Natural killer cell (primary cell): ENCODE measurements around the gene USH2A. TPM values are rescaled to one million over a fixed set of nuclear protein-coding genes. Genes with fewer than 3 reads are reported as not detected.

Experiments
- ATAC-seq, 3 donors: fragments of 150-1000 bp in 2 of 3; fragments of 200-7000 bp in 1 of 3; cut with Tn5 transposase; 1 replicate in 1 of 3; 2 replicates in 2 of 3; pipeline ENCODE4 v1.10.0; 2021; ENCODE audit warnings: mild to moderate bottlenecking in 2 of 3, moderate library complexity in 2 of 3
- DNase-seq, 2 donors: peaks; one replicate each; pipeline versions ENCODE4 v3.0.0 to v3.0.0-alpha.2; 2013 to 2021; ENCODE audit warnings: mixed read lengths in 1 of 2
- H3K27ac ChIP-seq: one replicate; pipeline ENCODE4 v1.5.1; 2013; ENCODE audit warnings: mild to moderate bottlenecking, low read length
- H3K27me3 ChIP-seq: one replicate; pipeline ENCODE4 v1.6.1; 2013; ENCODE audit warnings: low read length; ENCODE audit not compliant: control insufficient read depth, insufficient read depth
- H3K36me3 ChIP-seq: one replicate; pipeline ENCODE4 v1.6.1; 2013; ENCODE audit warnings: low read length; ENCODE audit not compliant: control insufficient read depth, insufficient read depth
- H3K4me1 ChIP-seq: one replicate; pipeline ENCODE4 v1.6.1; 2013; ENCODE audit warnings: low read length; ENCODE audit not compliant: control insufficient read depth, insufficient read depth
- H3K4me3 ChIP-seq: one replicate; pipeline ENCODE4 v1.5.1; 2013; ENCODE audit warnings: low read length
- H3K9me3 ChIP-seq: one replicate; pipeline ENCODE4 v1.6.1; 2013; ENCODE audit warnings: low read length; ENCODE audit not compliant: control insufficient read depth, insufficient read depth
- H3K27ac Mint-ChIP-seq, 2 donors: one replicate each; pipeline ENCODE4 v1.8.0; 2022; ENCODE audit warnings: mild to moderate bottlenecking in 2 of 2, mixed read lengths in 2 of 2, moderate library complexity in 1 of 2
- H3K27me3 Mint-ChIP-seq, 2 donors: one replicate each; pipeline ENCODE4 v1.8.0; 2022; ENCODE audit warnings: low read depth in 2 of 2, mixed read lengths in 2 of 2
- H3K36me3 Mint-ChIP-seq: one replicate; pipeline ENCODE4 v1.8.0; 2022; ENCODE audit warnings: mixed read lengths
- H3K4me1 Mint-ChIP-seq, 2 donors: one replicate each; pipeline ENCODE4 v1.8.0; 2022; ENCODE audit warnings: mixed read lengths in 2 of 2
- H3K4me3 Mint-ChIP-seq: one replicate; pipeline ENCODE4 v1.8.0; 2022; ENCODE audit warnings: mild to moderate bottlenecking, moderate library complexity, mixed read lengths
- H3K9me3 Mint-ChIP-seq, 2 donors: one replicate each; pipeline ENCODE4 v1.8.0; 2022; ENCODE audit warnings: mixed read lengths in 2 of 2
- CTCF ChIP-seq: fragments of 200-600 bp; IDR thresholded peaks from one replicate; pipeline ENCODE4 v1.8.0; 2022; ENCODE audit warnings: antibody characterized with exemption
- WGBS: methylation state at CpG from one replicate; pipeline ENCODE4 v1.1.7; 2013; ENCODE audit warnings: missing lambda C conversion rate; ENCODE audit not compliant: insufficient coverage; 5-methylcytosine and 5-hydroxymethylcytosine counted together
- intact Hi-C: fragments of 100-400 bp; cut with micrococcal nuclease; formaldehyde crosslinking; loops from one replicate; pipeline ENCODE4 v1.14.2; 2022
- total RNA-seq, 4 donors: library from RNA; stranded (reverse); fragments of 120-200 nt in 1 of 4; gene quantifications; one replicate each; pipeline versions ENCODE4 v1.2.3 to v1.2.4, GENCODE V29; 2013 to 2022

The USH2A gene
- total RNA-seq, 3 donors from 2014 or later (not counting 1 experiment from before 2014, with no cell fraction given) = not detected

GRCh38 chr1:216055004-216055403 is 368.2 kb downstream of the USH2A start:
- Mint-ChIP-seq H3K4me1 (no peaks in the 10 kb centered on the region), H3K9me3 (peaks cover 9% of the 10 kb centered on the region in 2 donors), H3K4me3 (no peak overlapping the region), H3K27ac (no peak overlapping the region), H3K27me3 (no peaks in the 10 kb centered on the region), H3K36me3 (no peaks in the 10 kb centered on the region)
- DNase-seq (no peak), ATAC-seq (no peak)
- H3K27ac ChIP-seq = no peak overlapping the region
- no peaks in the 10 kb centered on the region for H3K36me3 ChIP-seq
- 40% methylated on average over 1 of the region's 1 CpG for WGBS
- H3K9me3 ChIP-seq = peaks cover 4% of the 10 kb centered on the region
- no peaks in the 10 kb centered on the region for H3K27me3 ChIP-seq
- H3K4me1 ChIP-seq = no peaks in the 10 kb centered on the region
- intact Hi-C loops = no loop called here
- no peak overlapping the region for H3K4me3 ChIP-seq
- no peak for TF ChIP-seq CTCF

GRCh38 chr1:216054600-216054999 is 368.6 kb downstream of the USH2A start:
- H3K9me3 Mint-ChIP-seq = peaks cover 9 to 12% of the 10 kb centered on the region in 2 donors
- Histone ChIP-seq H3K4me3 (no peak overlapping the region), H3K9me3 (peaks cover 8% of the 10 kb centered on the region), H3K27me3 (no peaks in the 10 kb centered on the region), H3K4me1 (no peaks in the 10 kb centered on the region), H3K36me3 (no peaks in the 10 kb centered on the region), H3K27ac (no peak overlapping the region)
- H3K4me3 Mint-ChIP-seq = no peak overlapping the region
- no peak for TF ChIP-seq CTCF
- ATAC-seq (no peak), DNase-seq (no peak)
- H3K36me3 Mint-ChIP-seq = no peaks in the 10 kb centered on the region
- H3K4me1 Mint-ChIP-seq = no peaks in the 10 kb centered on the region
- intact Hi-C loops = no loop called here
- H3K27me3 Mint-ChIP-seq = no peaks in the 10 kb centered on the region
- no peak overlapping the region for H3K27ac Mint-ChIP-seq
- WGBS = 81% methylated on average over 7 of the region's 7 CpGs

GRCh38 chr1:216051071-216051470 is 372.2 kb downstream of the USH2A start:
- Histone ChIP-seq H3K27ac (no peak overlapping the region), H3K36me3 (no peaks in the 10 kb centered on the region), H3K9me3 (peaks cover 8% of the 10 kb centered on the region), H3K27me3 (no peaks in the 10 kb centered on the region), H3K4me1 (no peaks in the 10 kb centered on the region), H3K4me3 (no peak overlapping the region)
- WGBS = 70% methylated on average over 3 of the region's 3 CpGs
- H3K9me3 Mint-ChIP-seq = peaks cover 15 to 16% of the 10 kb centered on the region in 2 donors
- H3K36me3 Mint-ChIP-seq = no peaks in the 10 kb centered on the region
- ATAC-seq (no peak), DNase-seq (no peak)
- H3K4me3 Mint-ChIP-seq = no peak overlapping the region
- H3K27ac Mint-ChIP-seq = no peak overlapping the region
- intact Hi-C loops = no loop called here
- H3K27me3 Mint-ChIP-seq = no peaks in the 10 kb centered on the region
- no peak for TF ChIP-seq CTCF
- H3K4me1 Mint-ChIP-seq = no peaks in the 10 kb centered on the region

- intact Hi-C loops = no loop called here
- TF ChIP-seq CTCF = no peak
- no peak for DNase-seq
- H3K27me3 ChIP-seq = no peaks in the 10 kb centered on the region
- no peak overlapping the region for H3K4me3 Mint-ChIP-seq
- no peaks in the 10 kb centered on the region for H3K36me3 ChIP-seq
- H3K4me3 ChIP-seq = no peak overlapping the region
- H3K4me1 ChIP-seq = no peaks in the 10 kb centered on the region
- no peak overlapping the region for H3K27ac ChIP-seq
- no peaks in the 10 kb centered on the region for H3K4me1 Mint-ChIP-seq
- ATAC-seq = no peak
- 82% methylated on average over 9 of the region's 9 CpGs for WGBS
- no peaks in the 10 kb centered on the region for H3K36me3 Mint-ChIP-seq
- no peaks in the 10 kb centered on the region for H3K27me3 Mint-ChIP-seq
- H3K9me3 Mint-ChIP-seq = peaks cover 13 to 14% of the 10 kb centered on the region in 2 donors
- H3K27ac Mint-ChIP-seq = no peak overlapping the region
- peaks cover 8% of the 10 kb centered on the region for H3K9me3 ChIP-seq
Measured at GRCh38 chr1:216049741-216050430, 373.4 kb downstream of the USH2A start.
